Measurements from ENCODE around the gene COMP.

COMP gene

GRCh38 chr19:18768997-18769891 lies 21.9 kb downstream of the COMP start:
- no peak for DNase-seq

GRCh38 chr19:18768046-18768771 lies 22.9 kb downstream of the COMP start:
- DNase-seq = no peak

GRCh38 chr19:18765224-18765623 lies 25.9 kb downstream of the COMP start:
- DNase-seq = no peak

- DNase-seq = no peak
These were observed 26.5 kb downstream of the COMP start for GRCh38 chr19:18764591-18765051.

GRCh38 chr19:18763674-18764590 lies 27.2 kb downstream of the COMP start:
- no peak for DNase-seq

- no peak for DNase-seq
These were observed 28.7 kb downstream of the COMP start for GRCh38 chr19:18762125-18763023.

- DNase-seq = no peak
These were observed 29.5 kb downstream of the COMP start for GRCh38 chr19:18761531-18762110.

- no peak for DNase-seq
These were observed 30.4 kb downstream of the COMP start for GRCh38 chr19:18760440-18761383.

GRCh38 chr19:18759995-18760426 lies 31.1 kb downstream of the COMP start:
- no peak for DNase-seq

- DNase-seq = no peak
These were observed 31.7 kb downstream of the COMP start for GRCh38 chr19:18759304-18759994.

- no peak for DNase-seq
These were observed 34.2 kb downstream of the COMP start for GRCh38 chr19:18756896-18757295.

GRCh38 chr19:18754501-18754900 lies 36.6 kb downstream of the COMP start:
- DNase-seq = no peak

- DNase-seq = no peak
These were observed 39.5 kb downstream of the COMP start for GRCh38 chr19:18751571-18751970.

- no peak for DNase-seq
These were observed 40.7 kb downstream of the COMP start for GRCh38 chr19:18750295-18750970.

- no peak for DNase-seq
These were observed 41.5 kb downstream of the COMP start for GRCh38 chr19:18749362-18750231.

GRCh38 chr19:18746401-18747325 lies 44.4 kb downstream of the COMP start:
- DNase-seq = no peak

GRCh38 chr19:18745931-18746330 lies 45.2 kb downstream of the COMP start:
- DNase-seq = no peak

Data from NCI-H1930 (cell line).